ENCODE results near the gene CNGA3. TPM values are rescaled to one million over a fixed set of nuclear protein-coding genes. Genes with fewer than 3 reads are reported as not detected.

CNGA3 gene
- total and polyA plus RNA-seq, 2 of the 4 experiments (the other 2 are of a cell fraction) = under 0.01 TPM; not detected in 1

- Histone ChIP-seq H3K27me3 (ENCODE audit: control insufficient read depth, insufficient read depth, low read length) (no peaks in the 10 kb centered on the region; the same call in 1 of the 2 replicates), H3K4me3 (ENCODE audit: insufficient read depth, low read depth, low read length) (no peak overlapping the region), H2AK9ac (replicated peaks; ENCODE audit: low read depth, low read length, poor library complexity) (no peak overlapping the region), H3K79me1 (ENCODE audit: low read depth in 1 of 2, low read length in 2 of 2) (no peaks in the 10 kb centered on the region), H3K4me2 (ENCODE audit: low read depth, low read length) (no peak overlapping the region), H3K4me1 (ENCODE audit: control insufficient read depth, insufficient read depth, low read length) (peaks cover 3% of the 10 kb centered on the region; the same call in 1 of the 2 replicates), H3K4ac (ENCODE audit: low read depth, low read length) (no peak overlapping the region), H3K14ac (replicated peaks; ENCODE audit: low read depth, low read length) (no peak overlapping the region), H3K36me3 (ENCODE audit: control insufficient read depth, insufficient read depth, low read length) (no peaks in the 10 kb centered on the region), H3K23ac (ENCODE audit: low read depth, low read length) (no peak overlapping the region), H3K9me3 (ENCODE audit: control insufficient read depth, insufficient read depth, low read length) (no peaks in the 10 kb centered on the region), H2BK120ac (ENCODE audit: low read depth, low read length) (no peak overlapping the region), H4K5ac (ENCODE audit: low read depth, low read length) (no peak overlapping the region), H3K56ac (ENCODE audit: extremely low read depth, insufficient read depth, low read length) (no peak overlapping the region), H4K20me1 (ENCODE audit: insufficient read depth, low read length) (no peaks in the 10 kb centered on the region), H3K9ac (ENCODE audit: low read depth, low read length) (no peak overlapping the region), H3K18ac (ENCODE audit: low read depth, low read length) (no peak overlapping the region), H2BK15ac (ENCODE audit: low read depth, low read length) (no peak overlapping the region), H2AK5ac (ENCODE audit: low read depth, low read length) (no peak overlapping the region), H4K91ac (ENCODE audit: insufficient read depth, low read depth, low read length) (no peak overlapping the region), H2BK5ac (ENCODE audit: low read depth, low read length, poor library complexity, severe bottlenecking) (no peak overlapping the region), H2BK20ac (ENCODE audit: low read depth, low read length) (no peak overlapping the region), H4K8ac (ENCODE audit: low read depth in 2 of 2, low read length in 2 of 2) (no peak overlapping the region), H2AFZ (replicated peaks; ENCODE audit: low read length, poor library complexity) (no peak overlapping the region), H3K27ac (ENCODE audit: insufficient read depth, low read length) (no peak overlapping the region), H3K9me1 (ENCODE audit: insufficient read depth, low read length) (no peaks in the 10 kb centered on the region)
- DNase-seq (no peak), ATAC-seq (ENCODE audit: low read depth) (no peak)
- ChIA-PET POLR2A (ENCODE audit: unreplicated experiment) (no interaction called here), CTCF (no interaction called here)
- BruUV-seq (replicated peaks) = no TSS peak
- intact Hi-C loops (cut with micrococcal nuclease) (no loop called here), dilution Hi-C loops (cut with HindIII; ENCODE audit: low sequenced_read_pairs, unreplicated experiment) (no loop called here), in situ Hi-C loops (cut with MboI; ENCODE audit: low sequenced_read_pairs) (no loop called here)
- WGBS, 2 experiments (ENCODE audit: extremely low coverage in 2 of 2, insufficient read length in 1 of 2) = 100% methylated on average over 3 of the region's 4 CpGs; no CpG with 5 or more reads in 1 of the 2 experiments
- TF ChIP-seq BHLHE40 (IDR thresholded peaks at IDR 0.05; ENCODE audit: low read depth, low read length) (no peak), USF2 (IDR thresholded peaks at IDR 0.05; ENCODE audit: low read depth, low read length) (no peak), MXI1 (IDR thresholded peaks at IDR 0.05; ENCODE audit: borderline replicate concordance, low read depth, low read length) (no peak), MAZ (IDR thresholded peaks at IDR 0.05; ENCODE audit: borderline replicate concordance, low read depth, low read length) (no peak), RFX5 (IDR thresholded peaks at IDR 0.05; ENCODE audit: low read depth, low read length) (no peak), ELK1 (IDR thresholded peaks at IDR 0.05; ENCODE audit: borderline replicate concordance, low read depth, low read length) (no peak), FOS (IDR thresholded peaks at IDR 0.05; ENCODE audit: low read depth, low read length) (no peak), MAFK (IDR thresholded peaks at IDR 0.05; ENCODE audit: low read depth, low read length) (no peak), CEBPB (IDR thresholded peaks at IDR 0.05; ENCODE audit: low read depth, low read length) (no peak), SMC3 (IDR thresholded peaks at IDR 0.05; ENCODE audit: low read depth, low read length) (no peak), RAD21 (IDR thresholded peaks at IDR 0.05; ENCODE audit: low read length) (no peak), NFE2L2 (IDR thresholded peaks at IDR 0.05; ENCODE audit: low read depth, low read length) (no peak), POLR2A (IDR thresholded peaks at IDR 0.05; ENCODE audit: low read depth, low read length) (no peak), RCOR1 (IDR thresholded peaks at IDR 0.05; ENCODE audit: insufficient replicate concordance, low read length) (no peak), CTCF (conservative IDR thresholded peaks at IDR 0.05; ENCODE audit: low read depth, low read length) (no peak)
Measured at GRCh38 chr2:98327776-98328175, 18.5 kb upstream of the CNGA3 start.

Data from IMR-90 (cell line).